Epidermal melanocyte (primary cell): Measurements from ENCODE around the gene P2RY11.

Experiments used
- DNase-seq: peaks from one replicate; pipeline ENCODE4 v3.0.0; 2011; ENCODE audit warnings: low spot score; ENCODE audit not compliant: insufficient read length

Gene P2RY11

DNA sequence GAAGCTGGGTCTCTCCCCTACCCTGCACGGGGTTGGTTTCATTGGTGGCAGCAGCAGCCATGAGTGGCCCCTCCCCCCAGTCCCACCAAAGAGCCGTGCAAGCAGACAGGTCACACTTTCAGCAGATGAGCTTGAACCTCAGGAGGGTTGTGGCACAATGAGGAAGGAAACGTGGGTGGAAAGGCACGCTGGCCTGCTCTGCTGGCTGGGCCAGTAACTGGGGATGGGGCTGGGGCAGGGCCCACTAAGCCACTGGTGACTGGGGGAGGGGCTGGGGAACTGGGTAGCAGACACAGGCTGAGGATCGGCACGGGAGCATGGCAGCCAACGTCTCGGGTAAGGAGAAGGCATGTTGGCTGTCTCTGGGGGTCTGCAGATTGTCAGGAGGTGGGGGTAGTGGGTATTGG, at the start of gene P2RY11:
Gene P2RY11, plus strand, starts transcription at position 289 of the 407 bp plus-strand sequence. Its CDS starts 29 bp downstream, at position 318.
- no peak for DNase-seq

GRCh38 chr19:10061717-10062310, 49.7 kb upstream of the P2RY11 start:
- DNase-seq: no peak

GRCh38 chr19:10068205-10068604, 43.3 kb upstream of the P2RY11 start:
- no peak for DNase-seq

DNA sequence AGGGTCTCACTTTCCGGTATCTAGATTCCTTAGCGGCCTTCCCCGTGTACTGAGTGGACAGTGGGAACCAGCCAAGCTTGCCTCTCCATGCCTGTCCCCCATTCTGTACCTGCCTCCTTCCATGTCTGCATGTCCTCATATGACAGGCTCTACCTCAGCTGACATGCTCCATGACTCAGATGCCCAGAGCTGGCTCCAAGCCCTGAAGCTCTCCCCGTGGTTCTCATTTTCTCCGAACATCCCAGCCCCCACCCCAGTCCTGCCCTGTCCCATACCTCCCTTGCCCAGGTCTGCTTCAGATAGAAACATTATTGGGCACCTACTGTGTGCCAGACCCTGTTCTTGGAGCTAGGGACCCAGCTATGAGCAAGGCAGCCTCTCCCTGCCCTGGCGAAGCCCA, 42.4 kb upstream of the P2RY11 start:
- DNase-seq: no peak

DNA sequence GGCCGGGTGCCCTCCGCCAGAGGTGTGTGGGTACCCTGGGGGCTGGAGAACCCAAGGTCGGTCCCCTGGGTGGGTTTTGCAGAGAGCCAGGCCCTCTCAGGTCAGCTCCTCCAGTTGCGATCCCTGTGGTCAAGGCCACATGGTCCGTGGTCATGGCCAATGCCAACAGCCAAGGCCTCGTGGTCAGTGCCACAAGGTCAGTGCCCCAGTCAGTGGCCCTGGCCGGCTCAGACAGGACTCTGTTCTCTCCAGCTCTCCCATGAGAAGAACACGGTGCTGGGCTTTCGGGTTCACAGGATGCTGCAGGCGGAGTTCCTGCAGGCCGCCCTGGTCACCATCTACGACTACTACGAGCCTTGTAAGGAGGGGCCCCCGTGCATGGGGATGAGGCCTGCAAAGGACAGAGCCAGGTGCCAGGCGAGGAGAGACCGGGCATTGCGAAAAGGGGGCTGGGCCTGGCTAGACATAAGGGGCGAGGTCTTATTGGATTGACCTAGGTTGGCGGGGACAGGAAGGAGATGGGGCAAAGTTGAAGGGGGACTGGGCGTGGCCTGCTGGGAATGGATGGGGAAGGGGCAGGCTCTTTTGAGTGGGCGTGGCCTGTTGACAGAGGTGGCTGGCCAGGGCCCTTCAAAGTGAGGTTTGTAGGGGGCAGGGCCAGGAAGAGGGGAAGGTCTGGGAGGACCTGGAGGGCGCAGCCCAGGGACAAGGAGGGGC, 40.6 kb upstream of the P2RY11 start:
- DNase-seq: no peak

- DNase-seq: no peak
These were observed 37.3 kb upstream of the P2RY11 start for GRCh38 chr19:10074153-10074552.

GRCh38 chr19:10076535-10076934, 35.0 kb upstream of the P2RY11 start:
- no peak for DNase-seq

GRCh38 chr19:10078329-10078728, 33.2 kb upstream of the P2RY11 start:
- no peak for DNase-seq

DNA sequence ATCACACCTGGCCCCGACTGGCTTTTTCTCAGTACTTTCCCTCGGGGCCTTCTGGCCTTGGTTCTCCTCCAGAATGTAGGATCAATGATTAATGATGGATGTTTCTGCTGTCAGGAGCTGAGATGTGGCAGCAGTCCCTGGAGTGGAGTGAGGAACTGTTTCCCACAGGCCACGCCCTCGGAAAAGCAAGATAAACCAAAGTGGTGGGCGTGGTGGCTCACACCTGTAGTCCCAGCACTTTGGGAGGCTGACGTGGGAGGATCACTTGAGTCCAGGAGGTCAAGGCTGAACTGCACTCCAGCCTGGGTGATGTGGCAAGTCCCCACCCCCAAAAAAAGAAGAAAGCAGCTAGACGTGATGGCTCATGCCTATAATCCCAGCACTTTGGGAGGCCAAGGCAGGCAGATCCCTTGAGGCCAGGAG, 32.5 kb upstream of the P2RY11 start:
- no peak for DNase-seq

- no peak for DNase-seq
These were observed 27.6 kb upstream of the P2RY11 start for GRCh38 chr19:10083911-10084310.

GRCh38 chr19:10084803-10085202, 26.7 kb upstream of the P2RY11 start:
- DNase-seq: no peak

GRCh38 chr19:10085641-10086590, 25.6 kb upstream of the P2RY11 start, which contains the start of gene SHFL:
TSS of gene SHFL (plus strand) at chr19:10086317. CDS start at chr19:10086428, 111 bp downstream.
- peak; percentile 64 for DNase-seq

DNA sequence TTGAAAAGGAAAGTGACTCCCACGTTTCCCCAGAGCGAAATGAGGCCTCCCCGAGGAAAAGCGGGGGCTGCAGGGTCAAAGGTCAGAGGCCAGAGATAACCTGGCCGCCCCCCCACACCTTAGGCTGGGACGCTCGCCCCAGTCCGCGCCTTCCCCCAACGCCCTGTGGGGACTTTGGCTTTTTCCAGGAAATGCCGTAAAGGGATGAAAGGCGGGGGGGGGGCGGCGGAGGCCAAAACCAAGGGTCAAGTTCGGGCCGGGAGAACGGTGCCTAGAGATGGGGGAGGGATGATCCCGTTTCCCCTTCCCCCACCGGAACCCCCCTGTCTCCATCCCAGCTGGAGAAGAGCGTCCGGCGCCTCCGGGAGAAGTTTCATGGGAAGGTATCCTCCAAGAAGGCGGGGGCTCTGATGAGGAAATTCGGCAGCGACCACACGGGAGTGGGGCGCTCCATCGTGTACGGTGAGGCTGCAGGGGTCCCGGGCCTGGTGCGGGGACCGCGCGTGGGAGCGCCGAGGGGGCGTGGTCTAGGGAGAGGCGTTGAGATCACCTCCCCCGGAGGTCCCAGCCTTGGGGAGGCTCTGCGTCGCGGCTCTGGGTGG, 24.8 kb upstream of the P2RY11 start:
- DNase-seq: no peak

GRCh38 chr19:10087296-10088061, 24.0 kb upstream of the P2RY11 start:
- DNase-seq: no peak

DNA sequence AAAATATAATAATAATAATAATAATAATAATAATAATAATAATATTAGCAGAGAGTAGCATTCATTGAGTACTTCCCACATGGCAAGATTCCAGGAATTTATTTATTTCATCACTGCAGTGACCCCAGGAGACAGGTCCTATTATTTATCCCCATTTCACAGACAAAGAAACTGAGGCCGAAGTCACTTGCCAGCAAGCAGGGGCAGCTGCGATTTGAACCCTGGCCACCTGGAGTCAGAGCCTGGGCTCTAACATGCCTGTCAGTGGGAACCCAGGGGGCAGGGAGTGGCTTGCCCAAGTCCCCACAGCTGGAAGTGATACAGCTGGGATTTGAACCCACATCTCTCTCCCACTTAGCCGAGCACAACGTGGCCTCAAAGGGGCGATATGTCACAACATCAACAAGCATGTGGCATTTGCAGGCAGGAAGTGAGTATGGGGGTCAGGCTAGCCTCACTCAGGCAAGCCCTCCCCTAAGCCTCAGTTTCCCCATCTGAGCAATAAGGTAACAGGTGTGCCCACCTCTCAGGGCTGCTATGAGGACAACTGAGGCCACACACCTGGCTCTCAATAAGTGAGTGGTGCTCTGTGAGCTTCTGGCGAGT, 22.4 kb upstream of the P2RY11 start:
- DNase-seq: no peak

DNA sequence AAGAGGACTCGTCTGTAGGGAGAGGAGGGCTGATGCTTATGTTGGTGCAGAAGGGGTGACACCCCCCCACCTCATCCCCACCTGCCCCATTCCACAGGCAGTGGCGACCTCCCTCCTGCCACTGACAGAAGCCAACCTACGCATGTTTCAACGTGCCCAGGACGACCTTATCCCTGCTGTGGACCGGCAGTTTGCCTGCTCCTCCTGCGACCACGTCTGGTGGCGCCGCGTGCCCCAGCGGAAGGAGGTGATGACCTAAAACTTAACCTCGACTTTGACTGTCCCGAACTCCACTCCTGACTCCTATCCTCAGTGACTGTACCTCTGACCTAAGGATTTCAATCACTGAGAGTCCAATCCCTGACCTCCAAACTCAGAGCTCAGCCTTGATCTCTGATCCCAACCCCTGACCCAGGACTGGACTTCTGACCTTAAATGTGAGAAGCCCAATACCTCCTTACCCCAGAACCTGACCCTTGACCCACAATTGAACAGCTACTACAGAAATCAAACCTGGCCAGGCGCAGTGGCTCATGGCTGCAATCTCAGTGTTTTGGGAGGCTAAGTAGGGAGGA, 21.6 kb upstream of the P2RY11 start:
- DNase-seq: no peak

GRCh38 chr19:10091370-10091687, 20.2 kb upstream of the P2RY11 start:
- no peak for DNase-seq

- DNase-seq: no peak
These were observed 19.4 kb upstream of the P2RY11 start for GRCh38 chr19:10091895-10092641.

- no peak for DNase-seq
These were observed 18.7 kb upstream of the P2RY11 start for GRCh38 chr19:10092648-10093294.
